ENCODE results near the gene TMPRSS12.
A peak's percentile ranks its signal among the peaks of the same experiment; 100 is the strongest.

DNA sequence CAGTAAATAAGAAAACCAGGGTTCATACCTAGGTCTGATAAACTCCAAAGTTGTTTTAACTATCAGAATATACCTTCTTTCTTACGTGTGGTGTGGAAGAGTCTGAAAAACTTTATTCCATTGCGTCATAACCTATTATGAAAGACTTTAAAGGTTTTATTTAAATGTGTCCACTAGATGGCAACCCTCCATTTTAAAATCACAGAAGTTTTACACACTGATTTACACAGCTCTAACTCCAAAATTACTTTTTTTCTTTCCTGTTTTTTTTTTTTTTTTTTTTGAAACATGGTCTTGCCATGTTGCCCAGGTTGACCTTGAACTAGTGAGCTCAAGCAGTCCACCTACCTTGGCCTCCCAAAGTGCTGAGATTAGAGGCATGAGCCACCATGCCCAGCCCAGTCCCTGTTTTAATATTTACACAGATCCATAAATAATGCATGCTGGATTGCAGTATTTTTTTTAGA lies 17.3 kb upstream of the TMPRSS12 start:
- TF ChIP-seq, protein P1, sequence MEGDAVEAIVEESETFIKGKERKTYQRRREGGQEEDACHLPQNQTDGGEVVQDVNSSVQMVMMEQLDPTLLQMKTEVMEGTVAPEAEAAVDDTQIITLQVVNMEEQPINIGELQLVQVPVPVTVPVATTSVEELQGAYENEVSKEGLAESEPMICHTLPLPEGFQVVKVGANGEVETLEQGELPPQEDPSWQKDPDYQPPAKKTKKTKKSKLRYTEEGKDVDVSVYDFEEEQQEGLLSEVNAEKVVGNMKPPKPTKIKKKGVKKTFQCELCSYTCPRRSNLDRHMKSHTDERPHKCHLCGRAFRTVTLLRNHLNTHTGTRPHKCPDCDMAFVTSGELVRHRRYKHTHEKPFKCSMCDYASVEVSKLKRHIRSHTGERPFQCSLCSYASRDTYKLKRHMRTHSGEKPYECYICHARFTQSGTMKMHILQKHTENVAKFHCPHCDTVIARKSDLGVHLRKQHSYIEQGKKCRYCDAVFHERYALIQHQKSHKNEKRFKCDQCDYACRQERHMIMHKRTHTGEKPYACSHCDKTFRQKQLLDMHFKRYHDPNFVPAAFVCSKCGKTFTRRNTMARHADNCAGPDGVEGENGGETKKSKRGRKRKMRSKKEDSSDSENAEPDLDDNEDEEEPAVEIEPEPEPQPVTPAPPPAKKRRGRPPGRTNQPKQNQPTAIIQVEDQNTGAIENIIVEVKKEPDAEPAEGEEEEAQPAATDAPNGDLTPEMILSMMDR (conservative IDR thresholded peaks at IDR 0.05; ENCODE audit: low read length) = peak; percentile 77
- no peak for TF ChIP-seq EZH2phosphoT487 (IDR thresholded peaks at IDR 0.05; ENCODE audit: borderline replicate concordance, low read depth, low read length)

All from OCI-LY7 (cell line).